Stimulated activated naive CD4-positive, alpha-beta T cell treated with Interleukin-2 at 50 U/mL for 16 hours (primary cell): Measurements from ENCODE around the gene TJP3.

Source experiments
- DNase-seq: peaks from one replicate; lab custom pipeline; 2025; lab: John Stamatoyannopoulos, UW

TJP3 gene

DNA sequence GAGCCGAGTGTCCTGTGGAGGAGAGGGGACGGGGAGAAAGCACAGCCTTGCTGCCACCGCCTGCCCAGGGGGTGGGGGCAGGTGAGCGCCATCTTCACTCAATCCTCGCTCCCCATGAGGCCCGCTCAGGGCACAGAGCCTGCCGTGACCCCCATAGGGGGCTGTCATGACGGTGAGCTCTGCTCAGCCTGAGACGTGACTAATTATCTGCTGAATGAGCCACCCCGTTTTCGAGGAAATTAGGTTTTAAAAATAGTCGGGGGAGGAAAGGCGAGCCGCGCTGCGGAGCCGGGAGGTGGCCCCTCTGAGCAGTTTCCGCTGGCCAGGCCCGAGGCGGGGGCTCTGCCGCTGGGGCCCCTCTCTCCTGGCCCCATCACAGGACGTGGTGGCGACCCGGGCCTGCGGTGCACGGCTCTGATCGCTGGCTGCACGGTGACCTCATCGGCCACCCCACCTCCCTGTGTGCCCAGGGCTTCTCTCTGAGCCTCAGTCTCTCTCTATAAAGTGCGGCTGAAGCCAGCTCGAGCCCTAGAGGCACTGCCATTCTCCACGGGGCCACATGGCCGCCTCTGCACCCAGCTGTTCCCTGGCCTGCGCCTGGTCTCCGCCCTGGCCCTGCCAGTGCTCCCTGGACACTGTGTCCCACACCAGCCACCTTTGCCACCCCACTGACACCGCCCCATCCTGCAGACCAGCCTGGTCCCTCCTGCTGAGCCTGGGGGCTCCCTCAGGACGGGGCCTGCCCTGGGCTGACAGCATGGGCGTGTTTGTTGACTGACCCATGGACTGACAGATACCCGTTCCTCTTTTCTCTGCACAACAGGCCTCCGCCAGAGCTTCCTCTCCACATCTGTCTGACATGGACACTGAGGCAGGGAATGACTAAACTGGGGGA, 36.3 kb upstream of the TJP3 start:
- peak; percentile 11 for DNase-seq

GRCh38 chr19:3672575-3672948, 35.6 kb upstream of the TJP3 start:
- no peak for DNase-seq

DNA sequence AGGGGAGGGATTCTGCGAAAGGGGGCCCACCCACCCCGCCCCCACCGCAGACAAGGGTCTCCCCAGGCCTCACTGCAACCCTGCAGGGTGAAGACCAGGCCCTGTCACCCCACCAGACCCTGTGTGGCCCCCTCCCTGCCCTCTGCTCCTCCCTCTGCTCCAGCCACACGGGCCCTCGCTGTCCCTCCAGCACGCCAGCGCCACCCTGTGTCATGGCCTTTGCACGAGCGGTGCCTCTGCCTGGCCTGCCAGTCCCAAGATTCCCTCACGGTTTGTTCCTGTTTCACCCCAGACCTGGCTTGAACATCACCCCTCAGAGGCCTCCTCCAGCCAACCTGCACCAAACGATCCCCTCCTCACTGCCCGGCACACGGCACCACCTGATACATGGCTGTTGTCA, 35.2 kb upstream of the TJP3 start:
- DNase-seq: no peak

DNA sequence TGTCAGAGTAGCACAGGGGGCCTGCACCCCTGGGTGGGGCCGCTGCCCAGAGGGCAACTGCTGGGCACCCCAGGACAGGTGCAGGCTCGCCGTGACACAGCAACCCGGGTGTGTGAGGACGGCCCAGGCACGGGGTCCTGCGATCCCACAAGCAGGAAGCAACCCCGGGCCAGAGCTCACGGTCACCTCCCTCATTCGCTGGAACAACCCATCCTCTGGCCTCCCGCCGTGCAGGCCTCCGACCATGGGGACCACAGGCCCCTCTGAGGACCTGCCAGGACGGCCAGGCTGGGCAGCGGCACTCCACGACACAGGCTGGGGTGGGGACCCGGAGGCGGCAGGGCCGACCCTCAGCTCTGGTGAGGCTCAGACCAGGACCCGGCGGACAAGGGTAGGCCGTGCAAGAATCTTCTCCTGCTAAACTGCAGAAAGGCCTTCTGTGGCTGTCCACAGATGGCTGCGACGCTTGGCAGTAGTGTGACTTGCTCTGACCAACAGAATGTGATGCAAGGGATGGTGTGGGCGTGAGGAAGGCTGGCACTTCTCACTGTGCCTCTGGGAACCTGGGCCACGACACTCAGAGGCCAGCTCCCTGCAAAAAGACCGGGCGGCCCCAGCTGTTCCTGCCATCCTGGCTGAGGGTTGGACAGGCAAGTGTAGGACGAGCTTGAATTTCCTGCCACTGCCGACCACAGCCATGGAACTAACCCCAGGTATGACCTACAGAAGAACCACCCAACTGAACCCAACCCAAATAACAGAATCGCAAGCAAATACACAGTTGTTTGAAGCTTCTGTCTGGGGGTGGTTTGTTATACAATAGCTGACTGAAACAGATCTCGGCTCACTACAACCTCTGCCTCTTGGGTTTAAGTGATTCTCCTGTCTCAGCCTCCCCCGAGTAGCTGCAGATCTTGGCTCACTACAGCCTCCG, 34.4 kb upstream of the TJP3 start:
- DNase-seq: no peak

DNA sequence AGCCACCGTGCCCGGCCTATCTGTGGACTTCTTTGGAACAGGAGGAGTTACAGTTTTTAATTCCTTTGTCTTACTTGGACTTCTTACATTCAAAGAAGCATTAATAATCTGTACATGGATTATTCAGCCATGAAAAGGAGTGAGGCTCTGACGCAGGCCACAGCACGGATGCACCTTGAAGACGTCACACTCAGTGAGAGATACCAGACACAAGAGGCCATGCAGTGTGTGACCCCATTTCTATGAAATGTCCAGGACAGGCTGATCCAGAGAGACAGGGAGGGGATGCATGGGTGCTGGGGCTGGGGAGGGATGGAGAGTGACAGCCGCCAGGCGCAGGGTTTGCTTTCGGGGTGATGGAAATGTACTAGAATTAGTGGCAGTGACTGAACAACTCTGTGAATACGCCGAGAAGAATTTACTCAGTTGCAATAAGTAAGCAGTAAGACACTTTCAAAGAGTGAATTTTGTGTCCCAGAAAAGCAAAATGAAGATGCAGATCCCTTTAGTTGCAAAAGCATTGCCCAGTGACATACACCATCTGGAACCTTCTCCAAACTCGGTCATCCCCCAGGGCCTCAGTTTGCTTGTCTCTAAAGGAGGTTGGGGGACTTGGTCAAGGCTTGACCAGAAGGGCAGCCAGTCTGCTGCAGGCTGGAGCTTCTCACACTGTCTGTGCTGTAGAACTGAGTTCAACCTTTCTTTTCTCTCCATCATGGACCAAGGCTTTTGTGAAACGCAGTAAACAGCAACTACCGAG, 33.2 kb upstream of the TJP3 start:
- no peak for DNase-seq

DNA sequence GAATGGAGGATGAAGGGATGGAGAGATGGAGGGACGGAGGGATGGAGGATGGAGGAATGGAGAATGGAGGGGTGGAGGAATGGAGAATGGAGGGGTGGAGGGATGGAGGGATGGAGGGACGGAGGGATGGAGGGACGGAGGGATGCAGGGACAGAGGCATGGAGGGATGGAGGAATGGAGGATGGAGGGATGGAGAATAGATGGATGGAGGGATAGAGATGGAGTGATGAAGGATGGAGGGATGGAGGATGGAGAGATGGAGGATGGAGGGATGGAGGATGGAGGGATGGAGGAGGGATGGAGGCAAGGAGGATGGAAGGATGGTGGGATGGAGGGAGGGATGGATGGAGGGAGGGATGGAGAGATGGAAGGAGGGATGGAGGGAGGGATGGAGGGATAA, 30.0 kb upstream of the TJP3 start:
- no peak for DNase-seq

DNA sequence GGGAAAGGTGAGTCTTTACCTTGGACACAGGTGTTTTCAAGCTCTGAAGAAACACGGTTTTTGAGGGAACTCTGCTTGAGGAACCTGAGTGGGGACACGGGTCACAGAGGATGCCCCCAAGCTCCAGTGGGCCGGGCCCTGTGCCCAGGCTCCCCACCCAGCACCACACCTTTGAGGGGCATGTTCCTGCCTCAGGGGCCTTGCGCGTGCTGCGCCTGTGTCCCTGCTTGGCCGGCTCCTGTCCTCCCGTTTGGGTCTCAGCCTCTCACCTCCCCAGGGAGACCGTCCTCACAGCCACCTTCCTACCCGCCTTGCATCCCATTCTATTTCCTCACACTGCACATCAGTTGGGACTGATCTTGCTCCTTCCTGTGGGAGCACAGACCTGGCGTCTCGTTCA, 29.0 kb upstream of the TJP3 start:
- no peak for DNase-seq

DNA sequence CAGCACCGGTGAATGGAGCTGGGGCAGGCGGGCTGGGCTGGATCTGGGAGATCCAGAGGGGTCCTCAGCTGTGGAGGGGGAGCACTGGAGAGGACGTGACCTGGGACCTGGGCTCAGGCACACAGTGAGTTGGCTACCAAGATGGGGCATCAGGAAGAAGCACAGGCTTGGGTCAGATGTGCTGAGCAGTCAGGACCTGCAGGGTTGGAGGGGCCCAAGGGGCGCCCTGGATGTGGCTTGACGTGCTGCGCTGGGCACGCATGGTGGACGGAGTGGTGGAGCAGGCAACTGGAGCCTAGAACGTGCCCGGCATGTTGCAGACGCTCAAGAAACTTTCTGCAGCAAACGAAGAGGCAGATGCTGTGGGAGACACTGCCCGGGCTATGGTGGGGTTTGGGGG, 28.6 kb upstream of the TJP3 start:
- no peak for DNase-seq

DNA sequence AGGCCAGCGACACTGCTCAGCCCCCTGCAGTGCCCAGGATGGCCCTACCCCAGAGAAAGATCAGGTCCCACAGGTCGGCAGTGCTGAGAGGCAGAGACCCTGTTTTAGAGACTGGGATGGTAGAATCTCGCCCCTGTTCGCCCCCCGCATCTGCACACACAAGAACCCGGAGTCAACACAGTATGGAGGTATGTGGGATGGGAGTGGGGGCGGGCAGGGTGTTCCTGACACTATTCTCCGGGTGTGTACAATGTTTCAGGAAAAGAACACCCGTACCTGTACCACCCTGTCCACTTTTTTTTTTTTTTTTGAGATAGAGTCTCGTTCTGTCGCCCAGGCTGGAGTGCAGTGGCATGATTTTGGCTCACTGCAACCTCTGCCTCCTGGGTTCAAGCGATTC, 27.2 kb upstream of the TJP3 start:
- DNase-seq: no peak

- DNase-seq: no peak
Observed at GRCh38 chr19:3682286-3682685, 25.9 kb upstream of the TJP3 start.

- no peak for DNase-seq
Observed at GRCh38 chr19:3682741-3683404, 25.3 kb upstream of the TJP3 start.

DNA sequence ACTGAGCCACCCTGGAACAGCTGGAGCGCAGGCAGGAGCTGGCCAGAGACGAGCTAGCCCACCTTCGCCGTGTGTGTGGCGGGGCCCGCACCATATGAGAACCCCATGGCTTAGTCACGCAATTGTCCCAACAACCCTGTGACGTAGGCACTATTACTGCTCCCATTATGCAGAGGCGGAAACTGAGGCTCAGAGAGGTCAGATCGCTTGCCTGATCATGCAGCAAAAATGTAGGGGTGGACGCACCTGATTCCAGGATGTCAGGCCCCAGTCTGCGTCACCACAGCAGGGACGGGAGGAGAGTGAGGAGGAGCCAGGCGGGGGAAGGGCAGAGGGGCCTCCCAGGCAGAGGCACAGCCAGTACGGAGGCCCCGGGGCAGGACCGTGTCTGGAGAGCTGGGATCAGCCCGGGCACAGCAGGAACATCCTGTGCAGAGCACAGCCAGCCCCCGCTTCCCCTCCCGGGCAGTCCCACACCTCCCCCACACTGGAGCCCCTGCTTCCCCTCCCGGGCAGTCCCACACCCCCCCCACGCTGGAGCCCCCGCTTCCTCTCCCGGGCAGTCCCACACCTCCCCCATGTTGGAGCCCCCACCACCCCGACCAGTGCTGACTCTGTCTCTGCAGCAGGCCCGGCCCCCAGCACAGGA, 24.7 kb upstream of the TJP3 start:
- no peak for DNase-seq

GRCh38 chr19:3684054-3684816, 23.9 kb upstream of the TJP3 start:
- no peak for DNase-seq

DNA sequence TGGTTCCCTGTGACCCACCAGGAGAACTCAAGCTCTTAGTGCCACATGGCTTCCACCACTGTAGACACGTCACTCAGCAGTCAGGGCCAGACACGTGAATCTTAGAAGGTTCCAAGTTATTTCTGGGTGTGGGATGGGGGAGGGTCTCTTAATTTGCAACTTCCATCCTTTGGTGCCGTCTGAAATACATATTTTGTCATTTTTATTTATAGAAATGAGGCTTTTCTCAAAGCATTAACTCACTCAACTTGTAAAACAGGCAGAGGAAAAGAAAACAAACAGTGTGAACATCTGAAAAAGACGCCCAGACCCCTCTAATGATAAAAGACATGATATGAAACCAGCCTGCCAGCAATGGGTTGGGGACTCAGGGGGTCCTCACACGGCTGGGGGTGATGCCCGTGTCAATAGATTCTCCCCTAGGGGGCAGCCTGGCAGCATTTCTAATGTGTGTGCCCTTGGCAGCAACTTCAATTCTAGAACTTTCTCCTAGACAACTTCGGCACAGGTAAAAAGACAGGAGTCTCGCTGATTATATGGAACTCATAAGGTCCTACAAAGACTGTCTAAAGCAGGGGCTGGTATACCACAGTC, 23.3 kb upstream of the TJP3 start:
- DNase-seq: no peak

GRCh38 chr19:3687393-3687773, 20.8 kb upstream of the TJP3 start:
- no peak for DNase-seq

GRCh38 chr19:3687774-3688706, 20.1 kb upstream of the TJP3 start:
- DNase-seq: peak; percentile 21

GRCh38 chr19:3690551-3691371, 17.4 kb upstream of the TJP3 start:
- peak; percentile 28 for DNase-seq

- no peak for DNase-seq
Observed at GRCh38 chr19:3691372-3691716, 16.8 kb upstream of the TJP3 start.
